Karpas-422 (cell line): ENCODE data around the gene SMAD3. TPM values are rescaled to one million over a fixed set of nuclear protein-coding genes. Genes with fewer than 3 reads are reported as not detected.

Source experiments
- DNase-seq: peaks from one replicate; pipeline ENCODE4 v3.0.0-alpha.2; 2015
- H2AFZ ChIP-seq: fragments of 200-600 bp; sonication (generic); 2 replicates; pipeline ENCODE4 v1.6.1; 2014; ENCODE audit warnings: antibody characterized with exemption, low read length, mixed read lengths
- H3K27ac ChIP-seq: fragments of 200-600 bp; sonication (generic); 2 replicates; pipeline ENCODE4 v1.5.1; 2014; ENCODE audit warnings: mild to moderate bottlenecking, low read length, moderate library complexity
- H3K27me3 ChIP-seq: fragments of 200-600 bp; sonication (generic); 2 replicates; pipeline ENCODE4 v1.6.1; 2014; ENCODE audit warnings: low read length, mixed read lengths
- H3K36me3 ChIP-seq: fragments of 200-600 bp; sonication (generic); 2 replicates; pipeline ENCODE4 v1.6.1; 2014; ENCODE audit warnings: low read length, mixed read lengths; ENCODE audit not compliant: insufficient read depth
- H3K4me1 ChIP-seq: fragments of 200-600 bp; sonication (generic); 2 replicates; pipeline ENCODE4 v1.6.1; 2014; ENCODE audit warnings: mild to moderate bottlenecking, low read length, mixed read lengths
- H3K4me2 ChIP-seq: fragments of 200-600 bp; sonication (generic); 2 replicates; pipeline ENCODE4 v1.6.1; 2014; ENCODE audit warnings: low read length, low read depth, mild to moderate bottlenecking; ENCODE audit not compliant: poor library complexity, severe bottlenecking
- H3K4me3 ChIP-seq: fragments of 200-600 bp; sonication (generic); 2 replicates; pipeline ENCODE4 v1.5.1; 2014; ENCODE audit warnings: mild to moderate bottlenecking, antibody characterized with exemption, low read length, mixed read lengths
- H3K79me2 ChIP-seq: fragments of 200-600 bp; sonication (generic); 2 replicates; pipeline ENCODE4 v1.6.1; 2014; ENCODE audit warnings: mild to moderate bottlenecking, low read length, mixed read lengths
- H3K9ac ChIP-seq: fragments of 200-600 bp; sonication (generic); 2 replicates; pipeline ENCODE4 v1.6.0; 2014; ENCODE audit warnings: low read length
- H3K9me2 ChIP-seq: fragments of 200-600 bp; sonication (generic), shearing (Covaris generic); replicated peaks from 2 replicates; pipeline ENCODE4 v1.6.0; 2014; ENCODE audit warnings: mild to moderate bottlenecking, low read length, moderate library complexity; ENCODE audit not compliant: insufficient read depth
- H3K9me3 ChIP-seq: fragments of 300-700, 200-600 bp; sonication (generic); 2 replicates; pipeline ENCODE4 v1.6.1; 2014; ENCODE audit warnings: low read length, mixed read lengths
- H4K20me1 ChIP-seq: fragments of 200-600 bp; sonication (generic); 2 replicates; pipeline ENCODE4 v1.6.1; 2014; ENCODE audit warnings: mild to moderate bottlenecking, antibody characterized with exemption, low read length, low read depth; ENCODE audit not compliant: insufficient read depth
- total RNA-seq: library from RNA; depleted of rRNA; stranded (reverse); fragments of >200 nt; shearing (Covaris generic); gene quantifications from 2 replicates; pipeline ENCODE4 v1.2.3, GENCODE V29; 2014; ENCODE audit warnings: low replicate concordance

The SMAD3 gene
- total RNA-seq, 1 experiment from 2014 or later = 27.7 TPM

DNA sequence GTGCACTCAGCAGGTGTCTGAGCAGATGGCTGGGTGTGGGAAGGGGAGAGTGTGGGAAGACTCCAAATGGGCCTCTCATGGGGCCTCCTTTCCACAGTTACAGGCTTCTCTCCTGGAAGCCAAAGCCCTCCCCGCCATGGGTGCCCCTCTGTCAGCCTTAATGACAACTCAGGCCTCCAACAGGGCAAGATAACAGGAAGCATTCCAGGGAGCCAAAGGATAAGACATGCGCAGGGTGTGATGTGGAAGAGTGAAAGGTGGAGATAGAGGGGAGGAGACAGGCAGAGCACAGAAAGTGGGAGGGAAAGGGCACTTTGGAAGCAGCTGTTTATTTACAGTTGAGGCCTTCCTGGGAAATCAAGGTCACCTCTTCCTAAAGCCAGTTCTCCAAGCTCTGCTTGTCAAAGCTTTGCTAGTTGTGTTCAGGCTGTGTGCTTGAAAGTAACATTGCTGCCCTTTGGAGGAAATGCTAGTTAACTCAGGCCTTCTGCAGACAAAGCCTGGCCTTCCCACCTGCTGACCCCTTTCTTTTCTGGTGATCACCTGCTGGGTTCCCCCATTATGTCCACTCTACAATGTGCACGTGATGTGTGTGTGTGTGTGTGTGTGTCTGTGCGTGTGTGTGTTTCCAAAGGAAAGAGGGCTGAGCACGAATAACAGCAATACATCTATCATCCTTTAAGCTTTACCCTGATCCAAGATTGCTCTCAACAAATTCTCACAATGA is 35.2 kb upstream of the SMAD3 start:
- H3K36me3 ChIP-seq = no peaks in the 10 kb centered on the region
- H3K4me1 ChIP-seq = peaks cover 9% of the 10 kb centered on the region
- H3K27me3 ChIP-seq = no peaks in the 10 kb centered on the region
- H4K20me1 ChIP-seq = no peaks in the 10 kb centered on the region
- no peak overlapping the region for H2AFZ ChIP-seq
- H3K9me2 ChIP-seq = no peaks in the 10 kb centered on the region
- H3K4me3 ChIP-seq = no peak overlapping the region
- no peak for DNase-seq
- no peaks in the 10 kb centered on the region for H3K9me3 ChIP-seq
- H3K79me2 ChIP-seq = no peaks in the 10 kb centered on the region
- no peak overlapping the region for H3K4me2 ChIP-seq
- no peak overlapping the region for H3K27ac ChIP-seq
- no peak overlapping the region for H3K9ac ChIP-seq

DNA sequence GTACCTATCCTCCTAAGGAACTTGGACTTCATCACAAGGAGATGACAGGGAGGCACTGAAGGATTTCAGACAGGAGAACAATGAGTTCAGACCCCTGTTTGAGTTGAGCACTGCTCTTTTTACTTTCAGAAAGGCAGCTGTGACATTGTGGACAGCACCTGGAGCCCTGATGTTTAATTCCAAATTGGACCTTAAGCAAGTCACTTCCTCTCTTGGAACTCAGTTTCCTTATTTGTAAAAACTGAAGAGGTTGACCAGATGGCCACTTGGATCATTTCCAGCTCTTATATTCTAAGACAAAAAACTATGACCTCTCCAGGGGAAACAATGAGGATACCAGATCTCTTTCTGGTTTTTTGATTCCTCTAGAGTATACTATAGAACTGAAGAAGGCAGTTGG is 34.1 kb upstream of the SMAD3 start:
- no peak overlapping the region for H3K27ac ChIP-seq
- no peak overlapping the region for H2AFZ ChIP-seq
- no peak overlapping the region for H3K4me2 ChIP-seq
- H3K9me3 ChIP-seq = no peaks in the 10 kb centered on the region
- no peaks in the 10 kb centered on the region for H3K27me3 ChIP-seq
- no peak overlapping the region for H3K9ac ChIP-seq
- no peaks in the 10 kb centered on the region for H3K79me2 ChIP-seq
- no peaks in the 10 kb centered on the region for H3K9me2 ChIP-seq
- H3K4me1 ChIP-seq = peaks cover 2% of the 10 kb centered on the region; the same call in 1 of the 2 replicates
- no peaks in the 10 kb centered on the region for H3K36me3 ChIP-seq
- H4K20me1 ChIP-seq = no peaks in the 10 kb centered on the region
- no peak overlapping the region for H3K4me3 ChIP-seq
- no peak for DNase-seq

DNA sequence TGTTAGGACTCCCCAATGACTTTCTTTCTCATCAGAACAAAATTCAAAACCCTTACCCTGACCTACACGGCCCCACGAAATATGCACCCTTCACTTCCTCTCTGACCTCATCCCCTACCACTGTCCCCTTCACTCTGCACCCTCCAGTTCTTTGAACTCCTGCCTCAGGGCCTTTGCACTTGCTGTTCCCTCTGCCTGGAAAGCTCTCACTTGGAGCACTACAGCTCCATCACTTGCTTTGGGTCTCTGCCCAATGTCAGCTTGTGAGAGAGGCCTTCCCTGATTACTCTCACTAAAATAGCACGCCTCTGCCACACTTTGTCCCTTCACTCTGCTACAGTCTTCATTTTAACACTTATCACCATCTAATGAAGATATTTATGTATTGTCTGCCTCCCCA is 32.8 kb upstream of the SMAD3 start:
- H2AFZ ChIP-seq = no peak overlapping the region
- H3K79me2 ChIP-seq = no peaks in the 10 kb centered on the region
- no peaks in the 10 kb centered on the region for H3K9me2 ChIP-seq
- no peak overlapping the region for H3K4me3 ChIP-seq
- no peak for DNase-seq
- no peaks in the 10 kb centered on the region for H4K20me1 ChIP-seq
- no peak overlapping the region for H3K27ac ChIP-seq
- no peak overlapping the region for H3K9ac ChIP-seq
- H3K36me3 ChIP-seq = no peaks in the 10 kb centered on the region
- H3K4me2 ChIP-seq = no peak overlapping the region
- peaks cover 2% of the 10 kb centered on the region; the same call in 1 of the 2 replicates for H3K4me1 ChIP-seq
- no peaks in the 10 kb centered on the region for H3K27me3 ChIP-seq
- no peaks in the 10 kb centered on the region for H3K9me3 ChIP-seq

DNA sequence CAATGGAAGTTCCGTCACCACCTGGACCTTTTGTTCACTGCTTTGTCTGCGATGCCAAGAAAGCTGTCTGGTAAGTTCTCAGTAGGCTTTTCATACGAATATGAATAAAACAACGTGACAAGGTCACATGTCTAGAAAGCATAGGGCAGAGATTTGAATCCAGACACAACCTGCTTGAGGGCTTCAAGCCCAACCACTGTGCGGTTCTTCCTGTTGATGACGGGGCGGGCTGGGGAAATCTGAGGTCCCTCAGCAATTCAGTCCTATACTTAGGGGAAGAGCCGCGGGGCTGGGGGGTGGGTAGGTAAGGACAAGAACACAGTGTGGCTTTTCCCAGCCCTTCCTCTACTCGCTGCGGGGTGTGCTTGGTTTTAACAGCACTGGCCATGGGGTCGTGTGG is 32.4 kb upstream of the SMAD3 start:
- Histone ChIP-seq H3K9me2 (no peaks in the 10 kb centered on the region), H3K27ac (no peak overlapping the region), H3K4me1 (peaks cover 2% of the 10 kb centered on the region; the same call in 1 of the 2 replicates), H2AFZ (no peak overlapping the region), H3K4me3 (no peak overlapping the region), H3K36me3 (no peaks in the 10 kb centered on the region), H3K4me2 (no peak overlapping the region), H3K9ac (no peak overlapping the region), H3K27me3 (no peaks in the 10 kb centered on the region), H3K9me3 (no peaks in the 10 kb centered on the region), H4K20me1 (no peaks in the 10 kb centered on the region), H3K79me2 (no peaks in the 10 kb centered on the region)
- no peak for DNase-seq

DNA sequence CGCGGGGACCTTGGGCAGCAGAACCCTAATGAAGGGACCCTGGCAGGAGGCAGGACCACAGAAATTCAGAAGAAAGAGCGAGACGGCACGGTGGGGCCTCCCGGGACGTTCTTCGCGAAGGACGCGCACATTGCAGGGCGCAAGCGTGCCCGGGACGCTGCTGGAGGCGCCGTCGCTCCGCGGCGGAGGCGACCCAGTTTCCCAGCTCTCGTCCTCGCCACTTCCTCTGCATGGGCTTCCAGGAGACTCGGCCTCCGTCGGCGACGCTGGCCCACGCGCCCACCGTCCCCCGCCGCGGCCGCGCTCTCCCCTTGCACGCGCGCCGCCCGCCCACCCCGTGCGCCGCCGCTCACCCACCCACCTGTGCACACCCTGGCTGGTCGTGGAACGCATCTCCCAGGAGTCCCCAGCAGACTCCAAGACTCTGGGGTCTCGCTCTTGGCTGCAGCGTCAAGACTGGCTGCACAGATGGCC is 31.8 kb upstream of the SMAD3 start:
- no peaks in the 10 kb centered on the region for H3K9me3 ChIP-seq
- H3K36me3 ChIP-seq = no peaks in the 10 kb centered on the region
- H3K4me1 ChIP-seq = peaks cover 2% of the 10 kb centered on the region; the same call in 1 of the 2 replicates
- no peak overlapping the region for H3K9ac ChIP-seq
- H3K9me2 ChIP-seq = no peaks in the 10 kb centered on the region
- H3K27ac ChIP-seq = no peak overlapping the region
- H2AFZ ChIP-seq = no peak overlapping the region
- no peak overlapping the region for H3K4me2 ChIP-seq
- H3K27me3 ChIP-seq = no peaks in the 10 kb centered on the region
- no peak overlapping the region for H3K4me3 ChIP-seq
- H4K20me1 ChIP-seq = no peaks in the 10 kb centered on the region
- H3K79me2 ChIP-seq = no peaks in the 10 kb centered on the region
- DNase-seq = no peak

DNA sequence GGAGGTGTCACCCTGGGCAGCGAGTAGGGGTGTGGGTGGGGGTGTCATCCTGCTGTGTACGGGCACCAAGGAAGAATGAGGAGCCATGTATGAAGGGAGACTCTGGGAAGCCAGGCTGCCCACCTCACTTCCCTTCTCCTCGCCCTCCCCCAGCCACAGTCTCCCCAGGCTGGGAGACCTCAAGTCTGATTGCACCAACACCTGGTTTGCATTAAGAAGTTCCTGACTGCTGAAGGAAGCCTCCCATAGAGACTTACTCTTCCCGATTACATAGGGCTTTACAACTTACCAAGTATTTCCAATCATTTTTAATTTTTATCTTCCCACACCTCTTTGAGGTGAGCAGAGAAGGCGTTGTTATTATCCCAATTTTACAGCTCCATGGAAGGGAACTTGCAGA is 29.5 kb upstream of the SMAD3 start:
- no peak overlapping the region for H3K9ac ChIP-seq
- no peaks in the 10 kb centered on the region for H3K27me3 ChIP-seq
- DNase-seq = peak; percentile 40
- no peaks in the 10 kb centered on the region for H3K79me2 ChIP-seq
- no peaks in the 10 kb centered on the region for H3K9me3 ChIP-seq
- H4K20me1 ChIP-seq = no peaks in the 10 kb centered on the region
- no peak overlapping the region for H3K4me2 ChIP-seq
- no peak overlapping the region for H3K27ac ChIP-seq
- no peaks in the 10 kb centered on the region for H3K9me2 ChIP-seq
- H3K4me3 ChIP-seq = no peak overlapping the region
- H3K4me1 ChIP-seq = peaks cover 2% of the 10 kb centered on the region; the same call in 1 of the 2 replicates
- no peak overlapping the region for H2AFZ ChIP-seq
- H3K36me3 ChIP-seq = no peaks in the 10 kb centered on the region

DNA sequence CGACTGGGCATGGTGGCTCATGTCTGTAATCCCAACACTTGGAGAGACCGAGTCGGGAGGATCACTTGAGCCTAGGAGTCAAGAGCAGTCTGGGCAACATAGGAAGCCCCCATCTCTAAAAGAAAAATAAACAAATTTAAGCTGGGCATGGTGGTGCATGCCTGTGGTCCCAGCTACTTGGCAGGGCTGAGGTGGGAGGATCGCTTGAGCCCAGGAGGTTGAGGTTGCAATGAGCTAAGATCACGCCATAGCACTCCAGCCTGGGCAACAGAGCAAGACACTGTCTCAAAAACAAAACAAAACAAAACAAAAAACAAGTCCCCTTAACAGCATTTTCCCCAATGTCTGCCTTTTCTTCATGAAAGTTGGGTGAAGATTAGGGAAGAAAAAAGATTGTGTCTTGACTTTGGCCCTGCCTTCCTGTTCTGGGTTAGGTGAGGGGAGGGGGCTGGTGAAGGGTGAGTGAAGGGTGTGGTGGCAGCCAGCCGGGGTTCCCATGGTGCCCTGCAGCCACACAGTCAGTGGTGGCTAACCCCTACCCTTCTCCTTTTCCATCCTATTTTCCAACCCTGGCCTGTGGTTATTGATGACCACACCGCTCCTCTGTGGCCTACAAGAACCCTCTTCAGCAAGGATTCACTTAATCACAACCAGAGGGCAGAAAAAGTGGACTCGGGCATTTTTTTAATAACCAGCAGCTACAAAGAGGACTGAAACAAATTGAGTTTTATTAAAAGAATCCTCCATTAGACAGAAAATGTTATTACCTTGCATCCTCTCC is 28.4 kb upstream of the SMAD3 start:
- H2AFZ ChIP-seq = no peak overlapping the region
- no peak overlapping the region for H3K27ac ChIP-seq
- H4K20me1 ChIP-seq = no peaks in the 10 kb centered on the region
- no peaks in the 10 kb centered on the region for H3K36me3 ChIP-seq
- peaks cover 13% of the 10 kb centered on the region; the same call in 1 of the 2 replicates for H3K4me1 ChIP-seq
- H3K9ac ChIP-seq = no peak overlapping the region
- no peaks in the 10 kb centered on the region for H3K79me2 ChIP-seq
- no peak overlapping the region for H3K4me3 ChIP-seq
- no peak for DNase-seq
- H3K9me3 ChIP-seq = no peaks in the 10 kb centered on the region
- H3K9me2 ChIP-seq = no peaks in the 10 kb centered on the region
- H3K4me2 ChIP-seq = no peak overlapping the region
- H3K27me3 ChIP-seq = no peaks in the 10 kb centered on the region

DNA sequence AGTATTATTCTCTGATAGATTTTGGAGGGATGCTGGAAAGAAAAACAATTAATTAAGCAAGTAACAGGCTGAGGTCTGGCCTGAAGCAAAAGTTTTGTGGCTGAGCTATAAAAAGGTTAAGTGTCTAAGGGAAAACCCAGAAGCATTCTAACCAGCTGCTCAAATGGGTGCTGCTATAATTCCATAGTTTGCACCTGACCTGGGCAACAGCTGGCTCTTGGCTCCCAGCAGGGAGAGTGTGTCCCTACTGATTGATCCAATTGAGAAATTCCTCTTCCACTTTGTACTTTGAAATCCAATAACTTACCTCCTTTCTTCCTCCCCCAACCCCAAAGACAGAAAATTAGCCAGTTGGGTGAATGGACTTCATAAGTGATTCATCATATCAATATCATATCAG is 27.7 kb upstream of the SMAD3 start:
- H3K27me3 ChIP-seq = no peaks in the 10 kb centered on the region
- no peak overlapping the region for H3K27ac ChIP-seq
- no peaks in the 10 kb centered on the region for H3K9me2 ChIP-seq
- no peak overlapping the region for H3K9ac ChIP-seq
- H3K4me2 ChIP-seq = no peak overlapping the region
- H2AFZ ChIP-seq = no peak overlapping the region
- H3K36me3 ChIP-seq = no peaks in the 10 kb centered on the region
- no peak overlapping the region for H3K4me3 ChIP-seq
- peaks cover 20% of the 10 kb centered on the region; the same call in 1 of the 2 replicates for H3K4me1 ChIP-seq
- no peaks in the 10 kb centered on the region for H3K9me3 ChIP-seq
- H4K20me1 ChIP-seq = no peaks in the 10 kb centered on the region
- DNase-seq = no peak
- no peaks in the 10 kb centered on the region for H3K79me2 ChIP-seq
